K562 (cell line): ENCODE measurements around the gene PIP5K1B. TPM values are rescaled to one million over a fixed set of nuclear protein-coding genes. Genes with fewer than 3 reads are reported as not detected.

Experiments
- ATAC-seq: fragments of 200-7000 bp; cut with Tn5 transposase; 3 replicates; pipeline ENCODE4 v1.9.1; 2020; ENCODE audit warnings: moderate library complexity
- BruUV-seq: library from RNA; stranded (reverse); fragments of 400-500 nt; replicated peaks from 2 replicates; lab custom pipeline; 2021; lab: Mats Ljungman, UMichigan
- CTCF ChIA-PET: fragments of 300-600 bp; formaldehyde crosslinking; extraction: SDS; loops from one replicate; lab custom pipeline; 2021; ENCODE audit warnings: low intra/inter-chr PET ratio; lab: Yijun Ruan, JAX
- POLR2A ChIA-PET: fragments of 300-600, 350-650 bp; sonication (Branson Sonifier 250); formaldehyde crosslinking; extraction: SDS; loops from one replicate; lab custom pipeline; 2021; ENCODE audit warnings: antibody characterized with exemption, inconsistent platforms; lab: Yijun Ruan, JAX
- DNase-seq, 4 experiments: peaks; one replicate each; pipeline versions ENCODE4 v3.0.0 to v3.0.0-alpha.2; 2011 to 2018; ENCODE audit warnings: low spot score in 3 of 4, mixed read lengths in 3 of 4; ENCODE audit errors: extremely low read depth in 1 of 4
- FAIRE-seq: peaks from 2 replicates; lab custom pipeline; 2011; peaks lifted over from hg19 to GRCh38; lab: Jason Lieb, UNC
- H2AFZ ChIP-seq: 2 replicates; pipeline ENCODE4 v1.6.0; 2011; ENCODE audit warnings: low read depth, low read length, control low read depth, inconsistent platforms
- H3K27ac ChIP-seq: fragments of 200-600 bp; 3 replicates; pipeline ENCODE4 v1.8.0; 2011; ENCODE audit warnings: low read depth, mild to moderate bottlenecking, control low read depth, inconsistent platforms, low read length, moderate library complexity, mixed read lengths; ENCODE audit errors: extremely low read depth
- H3K27me3 ChIP-seq, 2 experiments: fragments of 300-600 bp in 1 of 2; 2 replicates in 1 of 2; 3 replicates in 1 of 2; pipeline versions ENCODE4 v1.6.0 to v1.8.0; 2011; ENCODE audit warnings: inconsistent platforms in 2 of 2, low read length in 2 of 2, mild to moderate bottlenecking in 1 of 2, mixed read lengths in 1 of 2, moderate library complexity in 1 of 2; ENCODE audit not compliant: control insufficient read depth in 2 of 2, insufficient read depth in 2 of 2
- H3K36me3 ChIP-seq: fragments of 300-600 bp; 3 replicates; pipeline ENCODE4 v1.8.0; 2011; ENCODE audit warnings: mild to moderate bottlenecking, low read length, inconsistent platforms; ENCODE audit not compliant: control insufficient read depth, insufficient read depth
- H3K4me1 ChIP-seq, 2 experiments: fragments of 200-600 bp in 1 of 2; replicated peaks in 1 of 2; 2 replicates in 1 of 2; 3 replicates in 1 of 2; pipeline versions ENCODE4 v1.5.1 to v1.8.0; 2011; ENCODE audit warnings: inconsistent platforms in 2 of 2, low read length in 2 of 2, mild to moderate bottlenecking in 1 of 2, mixed read lengths in 1 of 2, moderate library complexity in 1 of 2; ENCODE audit not compliant: control insufficient read depth in 2 of 2, insufficient read depth in 2 of 2
- H3K4me2 ChIP-seq: 2 replicates; pipeline ENCODE4 v1.6.1; 2011; ENCODE audit warnings: low read length, control low read depth, inconsistent platforms, mixed read lengths; ENCODE audit not compliant: insufficient read depth
- H3K4me3 ChIP-seq: fragments of 200-600 bp; sonication (generic), shearing (Covaris generic); 2 replicates; pipeline ENCODE4 v1.5.1; 2016; ENCODE audit warnings: control low read depth, inconsistent platforms
- H3K79me2 ChIP-seq: fragments of 200-600 bp; 3 replicates; pipeline ENCODE4 v1.8.0; 2011; ENCODE audit warnings: low read length, inconsistent platforms; ENCODE audit not compliant: control insufficient read depth, insufficient read depth
- H3K9ac ChIP-seq, 2 experiments: 2 replicates each; pipeline versions ENCODE4 v1.6.0 to v1.6.1; 2011; ENCODE audit warnings: low read depth in 2 of 2, low read length in 2 of 2, control low read depth in 1 of 2, inconsistent platforms in 1 of 2, mild to moderate bottlenecking in 1 of 2, mixed read lengths in 1 of 2; ENCODE audit not compliant: insufficient read depth in 1 of 2
- H3K9me1 ChIP-seq: one replicate; pipeline ENCODE4 v1.6.0; 2011; ENCODE audit warnings: inconsistent platforms, mild to moderate bottlenecking, low read length, moderate library complexity; ENCODE audit not compliant: control insufficient read depth, insufficient read depth
- H3K9me3 ChIP-seq: replicated peaks from 2 replicates; pipeline ENCODE4 v1.5.1; 2011; ENCODE audit warnings: low read depth, low read length, inconsistent platforms; ENCODE audit not compliant: control insufficient read depth, insufficient read depth
- H4K20me1 ChIP-seq: replicated peaks from 2 replicates; pipeline ENCODE4 v1.6.1; 2011; ENCODE audit warnings: low read length, inconsistent platforms, mixed read lengths; ENCODE audit not compliant: control insufficient read depth, insufficient read depth
- ARNT ChIP-seq, 2 experiments: fragments of 450-650 bp; IDR thresholded peaks; 2 replicates each; pipeline ENCODE4 v1.6.1; 2016; ENCODE audit warnings: mild to moderate bottlenecking in 1 of 2
- MBD2 ChIP-seq: sonication (generic); IDR thresholded peaks from 2 replicates; pipeline ENCODE4 v1.6.1; 2016; ENCODE audit warnings: low read depth, borderline replicate concordance
- NFIX ChIP-seq: fragments of 250-450 bp; sonication (Bioruptor Pico); IDR thresholded peaks from 2 replicates; pipeline ENCODE4 v1.4.0; 2020; ENCODE audit warnings: low read depth, mild to moderate bottlenecking, moderate library complexity
- PHF8 ChIP-seq: fragments of 200-600 bp; sonication (generic); IDR thresholded peaks from 2 replicates; pipeline ENCODE4 v1.6.1; 2012; ENCODE audit warnings: mixed run types, mild to moderate bottlenecking, inconsistent platforms, low read length, moderate library complexity, borderline replicate concordance
- RAD51 ChIP-seq: fragments of 450-650 bp; IDR thresholded peaks from 2 replicates; pipeline ENCODE4 v1.7.1; 2016; ENCODE audit warnings: low read depth, mild to moderate bottlenecking, borderline replicate concordance
- STAT5A ChIP-seq: IDR thresholded peaks from 2 replicates; pipeline ENCODE4 v1.6.1; 2012; ENCODE audit warnings: low read length, inconsistent platforms, borderline replicate concordance
- THRAP3 ChIP-seq: fragments of 450-650 bp; IDR thresholded peaks from 2 replicates; pipeline ENCODE4 v1.6.1; 2016; ENCODE audit warnings: mild to moderate bottlenecking, inconsistent platforms, borderline replicate concordance
- ZKSCAN3 ChIP-seq: fragments of 250-450 bp; sonication (Bioruptor Pico); IDR thresholded peaks from 2 replicates; pipeline ENCODE4 v1.4.0; 2020
- ZNF583 ChIP-seq: fragments of 250-450 bp; sonication (Bioruptor Pico); IDR thresholded peaks from 2 replicates; pipeline ENCODE4 v1.4.0; 2020
- WGBS: fragments of 100-300 bp; shearing (Covaris generic); methylation state at CpG from one replicate; pipeline ENCODE4 v1.1.6; 2016; ENCODE audit warnings: low coverage, mixed read lengths; ENCODE audit not compliant: insufficient coverage; ENCODE audit errors: missing lambda C conversion rate; 5-methylcytosine and 5-hydroxymethylcytosine counted together
- in situ Hi-C: fragments of 300-500 bp; cut with MboI; formaldehyde crosslinking; loops from 4 replicates; pipeline ENCODE4 v1.15.0; 2018; ENCODE audit warnings: inconsistent platforms, mixed read lengths
- intact Hi-C: fragments of 100-400 bp; cut with micrococcal nuclease; formaldehyde crosslinking; loops from 2 replicates; pipeline ENCODE4 v1.14.2; 2022
- polyA plus RNA-seq, 8 experiments: library from polyadenylated mRNA; depleted of rRNA in 4 of 8; stranded (reverse) in 5 of 8; unstranded in 3 of 8; fragments of >200 nt; fragmentation: Nextera tagmentation in 2 of 8; fragmentation: Illumina TruSeq in 1 of 8; extraction: Ambion mirVana in 2 of 8; extraction: Trizol in 1 of 8; gene quantifications; 2 replicates each; pipeline versions ENCODE4 v1.2.1 to v1.2.3, GENCODE V29; 2011 to 2014; ENCODE audit warnings: inconsistent platforms in 1 of 8, missing spikeins in 1 of 8
- total RNA-seq, 7 experiments: library from RNA; depleted of rRNA in 6 of 7; stranded (reverse); fragments of >200 nt in 6 of 7; fragmentation: Illumina TruSeq in 2 of 7; extraction: Trizol in 2 of 7; gene quantifications; 2 replicates each; pipeline versions ENCODE4 v1.2.1 to v1.2.3, GENCODE V29; 2011 to 2021; ENCODE audit warnings: low replicate concordance in 1 of 7
- TF ChIP-seq, protein P1 (sequence below), 2 experiments: fragments of 450-650 bp; formaldehyde crosslinking in 1 of 2; IDR thresholded peaks; 2 replicates each; pipeline versions ENCODE4 v1.4.0 to v1.6.1; 2014 to 2020; ENCODE audit warnings: mild to moderate bottlenecking in 2 of 2, borderline replicate concordance in 1 of 2, low read depth in 1 of 2
- TF ChIP-seq, protein P2 (sequence below): sonication (generic); formaldehyde crosslinking; IDR thresholded peaks from 2 replicates; pipeline ENCODE4 v1.8.0; 2022; ENCODE audit warnings: missing genetic modification reagents, mild to moderate bottlenecking, borderline replicate concordance

Gene PIP5K1B
- total and polyA plus RNA-seq, 9 of the 15 experiments (the other 6 are each of a cell fraction or from before 2014, with no cell fraction given) = 3.1 to 12.9 (median 7.4) TPM

DNA sequence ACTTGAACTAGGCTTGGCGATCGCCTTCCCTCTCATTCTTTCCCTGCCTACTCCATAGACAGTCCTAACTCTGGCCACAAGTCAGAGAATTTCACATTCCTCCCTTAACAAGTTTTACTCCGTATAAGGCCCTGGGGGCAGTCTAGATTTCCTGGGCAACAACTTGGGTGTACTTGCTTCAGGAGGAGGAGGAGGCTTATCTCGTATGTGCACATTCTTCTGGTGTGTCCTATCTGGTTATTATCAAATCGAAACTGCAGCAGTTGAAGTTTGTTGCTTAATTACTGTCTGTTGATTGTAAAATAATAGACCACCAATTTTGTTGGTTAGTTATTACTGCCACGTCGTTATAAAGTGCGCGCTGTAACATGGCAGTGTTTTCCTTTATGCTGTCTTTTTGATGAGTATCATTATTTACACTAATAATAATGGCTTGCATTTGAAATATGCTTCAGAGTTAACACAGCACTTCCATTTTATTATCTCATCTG is 42.0 kb downstream of the PIP5K1B start:
- no TSS peak for BruUV-seq
- DNase-seq = peak; percentile 68 to 87 (median 76)
- peak overlapping the region; percentile 77 for H2AFZ ChIP-seq
- no peak overlapping the region; the same call in 1 of the 2 replicates for H3K4me3 ChIP-seq
- H3K9me1 ChIP-seq = no peaks in the 10 kb centered on the region
- peak overlapping the region; percentile 79 for H3K4me2 ChIP-seq
- H4K20me1 ChIP-seq = no peaks in the 10 kb centered on the region
- H3K9me3 ChIP-seq = no peaks in the 10 kb centered on the region
- intact Hi-C loops (no loop called here), in situ Hi-C loops (no loop called here)
- ATAC-seq = peak; percentile 88
- H3K36me3 ChIP-seq = no peaks in the 10 kb centered on the region
- H3K79me2 ChIP-seq = peaks cover 45% of the 10 kb centered on the region
- FAIRE-seq = peak; percentile 89
- peak overlapping the region; percentile 84 for H3K27ac ChIP-seq
- peaks cover 6 to 50% of the 10 kb centered on the region in 2 experiments; a peak in 4 of 5 replicates for H3K4me1 ChIP-seq
- H3K9ac ChIP-seq = peak overlapping the region; percentile 59 to 86; a peak in 3 of 4 replicates
- ChIA-PET POLR2A (interaction anchor here (0.6 to 1.6 kb wide), 4 partner anchors 11 to 86 kb away, joined by 3 to 4 read pairs (median 3); no protein-coding TSS in a partner anchor), CTCF (no interaction called here)
- no peaks in the 10 kb centered on the region for H3K27me3 ChIP-seq
- 2% methylated on average over 9 of the region's 9 CpGs for WGBS
- TF ChIP-seq, protein P1, sequence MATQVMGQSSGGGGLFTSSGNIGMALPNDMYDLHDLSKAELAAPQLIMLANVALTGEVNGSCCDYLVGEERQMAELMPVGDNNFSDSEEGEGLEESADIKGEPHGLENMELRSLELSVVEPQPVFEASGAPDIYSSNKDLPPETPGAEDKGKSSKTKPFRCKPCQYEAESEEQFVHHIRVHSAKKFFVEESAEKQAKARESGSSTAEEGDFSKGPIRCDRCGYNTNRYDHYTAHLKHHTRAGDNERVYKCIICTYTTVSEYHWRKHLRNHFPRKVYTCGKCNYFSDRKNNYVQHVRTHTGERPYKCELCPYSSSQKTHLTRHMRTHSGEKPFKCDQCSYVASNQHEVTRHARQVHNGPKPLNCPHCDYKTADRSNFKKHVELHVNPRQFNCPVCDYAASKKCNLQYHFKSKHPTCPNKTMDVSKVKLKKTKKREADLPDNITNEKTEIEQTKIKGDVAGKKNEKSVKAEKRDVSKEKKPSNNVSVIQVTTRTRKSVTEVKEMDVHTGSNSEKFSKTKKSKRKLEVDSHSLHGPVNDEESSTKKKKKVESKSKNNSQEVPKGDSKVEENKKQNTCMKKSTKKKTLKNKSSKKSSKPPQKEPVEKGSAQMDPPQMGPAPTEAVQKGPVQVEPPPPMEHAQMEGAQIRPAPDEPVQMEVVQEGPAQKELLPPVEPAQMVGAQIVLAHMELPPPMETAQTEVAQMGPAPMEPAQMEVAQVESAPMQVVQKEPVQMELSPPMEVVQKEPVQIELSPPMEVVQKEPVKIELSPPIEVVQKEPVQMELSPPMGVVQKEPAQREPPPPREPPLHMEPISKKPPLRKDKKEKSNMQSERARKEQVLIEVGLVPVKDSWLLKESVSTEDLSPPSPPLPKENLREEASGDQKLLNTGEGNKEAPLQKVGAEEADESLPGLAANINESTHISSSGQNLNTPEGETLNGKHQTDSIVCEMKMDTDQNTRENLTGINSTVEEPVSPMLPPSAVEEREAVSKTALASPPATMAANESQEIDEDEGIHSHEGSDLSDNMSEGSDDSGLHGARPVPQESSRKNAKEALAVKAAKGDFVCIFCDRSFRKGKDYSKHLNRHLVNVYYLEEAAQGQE (IDR thresholded peaks at IDR 0.05; ENCODE audit: borderline replicate concordance) = peak; percentile 12; the same call in 1 of the 2 replicates
- TF ChIP-seq, protein P1 (CRISPR knock-in tag; IDR thresholded peaks at IDR 0.05; ENCODE audit: low read depth) = no peak
- TF ChIP-seq ARNT (IDR thresholded peaks at IDR 0.05) = no peak
- no peak for TF ChIP-seq RAD51
- TF ChIP-seq, protein P2, sequence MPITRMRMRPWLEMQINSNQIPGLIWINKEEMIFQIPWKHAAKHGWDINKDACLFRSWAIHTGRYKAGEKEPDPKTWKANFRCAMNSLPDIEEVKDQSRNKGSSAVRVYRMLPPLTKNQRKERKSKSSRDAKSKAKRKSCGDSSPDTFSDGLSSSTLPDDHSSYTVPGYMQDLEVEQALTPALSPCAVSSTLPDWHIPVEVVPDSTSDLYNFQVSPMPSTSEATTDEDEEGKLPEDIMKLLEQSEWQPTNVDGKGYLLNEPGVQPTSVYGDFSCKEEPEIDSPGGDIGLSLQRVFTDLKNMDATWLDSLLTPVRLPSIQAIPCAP (CRISPR knock-in tag) = no peak
- peak; percentile 14; the same call in 1 of the 2 replicates for TF ChIP-seq PHF8
- TF ChIP-seq ZKSCAN3 (CRISPR knock-in tag) = no peak
- TF ChIP-seq THRAP3 = no peak
- TF ChIP-seq MBD2 = no peak
- peak; percentile 80 for TF ChIP-seq STAT5A
- TF ChIP-seq ZNF583 (CRISPR knock-in tag) = no peak
- TF ChIP-seq NFIX (CRISPR knock-in tag) = no peak
